Testis (tissue), 2 donors: ENCODE measurements around the gene TATDN2.

ENCODE experiments used
- CTCF ChIP-seq, 3 experiments: fragments of 450-650 bp in 2 of 3; fragments of 200-600 bp in 1 of 3; sonication (generic) in 1 of 3; IDR thresholded peaks; one replicate each; pipeline ENCODE4 v1.5.1; 2016 to 2019; ENCODE audit warnings: antibody characterized with exemption in 3 of 3, mild to moderate bottlenecking in 2 of 3, moderate library complexity in 1 of 3
- POLR2A ChIP-seq: fragments of 450-650 bp; IDR thresholded peaks from one replicate; pipeline ENCODE4 v1.6.1; 2017; ENCODE audit warnings: antibody characterized with exemption, mild to moderate bottlenecking, moderate library complexity

DNA sequence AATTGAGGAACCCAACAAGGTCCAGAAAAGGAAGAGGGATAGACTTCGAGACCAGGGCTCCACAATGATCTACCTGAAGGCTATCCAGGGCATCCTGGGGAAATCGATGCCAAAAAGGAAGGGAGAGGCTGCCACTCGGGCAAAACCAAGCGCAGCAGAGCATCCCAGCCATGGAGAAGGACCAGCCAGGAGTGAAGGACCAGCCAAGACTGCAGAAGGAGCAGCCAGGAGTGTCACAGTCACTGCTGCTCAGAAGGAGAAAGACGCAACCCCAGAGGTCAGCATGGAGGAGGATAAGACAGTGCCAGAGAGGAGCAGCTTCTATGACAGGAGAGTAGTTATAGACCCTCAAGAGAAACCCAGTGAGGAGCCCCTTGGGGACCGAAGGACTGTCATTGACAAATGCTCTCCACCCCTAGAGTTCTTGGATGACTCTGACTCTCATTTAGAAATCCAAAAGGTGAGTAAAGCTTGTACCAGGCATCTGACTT, 12.0 kb downstream of the TATDN2 start:
- TF ChIP-seq CTCF (IDR thresholded peaks at IDR 0.05) (no peak), POLR2A (no peak)
